Tibial nerve (tissue), 4 donors: ENCODE measurements around the gene TRMT44.
"Not testable (repeated sequence)": the region's sequence is repeated elsewhere in the genome, so short reads cannot be mapped to it uniquely, and the experiment has no call there.

Experiments
- CTCF ChIP-seq, 5 experiments: fragments of 200-600 bp in 3 of 5; fragments of 450-650 bp in 2 of 5; sonication (generic) in 3 of 5; IDR thresholded peaks; one replicate each; pipeline ENCODE4 v1.5.1; 2016 to 2019; ENCODE audit warnings: antibody characterized with exemption in 5 of 5, mild to moderate bottlenecking in 3 of 5, moderate library complexity in 2 of 5
- EP300 ChIP-seq, 2 donors: sonication (generic); formaldehyde crosslinking; IDR thresholded peaks; one replicate each; pipeline ENCODE4 v1.6.1; 2017; ENCODE audit warnings: antibody characterized with exemption in 2 of 2, mild to moderate bottlenecking in 1 of 2
- POLR2A ChIP-seq, 2 donors: fragments of 450-650 bp; IDR thresholded peaks; one replicate each; pipeline ENCODE4 v1.6.1; 2017; ENCODE audit warnings: antibody characterized with exemption in 2 of 2, mild to moderate bottlenecking in 2 of 2, moderate library complexity in 2 of 2

GRCh38 chr4:8486643-8487042 is 46.1 kb downstream of the TRMT44 start:
- TF ChIP-seq POLR2A, CTCF, EP300 (IDR thresholded peaks at IDR 0.05): not testable (repeated sequence)
